NCI-H2196 treated with DMSO at 0.1 percent for 48 hours (cell line): ENCODE results near the gene SPATA32.

Experiments
- DNase-seq: peaks from one replicate; lab custom pipeline; 2025; ENCODE audit not compliant: unreplicated experiment; lab: John Stamatoyannopoulos, UW

Gene SPATA32

GRCh38 chr17:45294506-45294905 is 32.6 kb upstream of the SPATA32 start:
- peak; percentile 41 for DNase-seq

GRCh38 chr17:45293413-45294211 is 31.7 kb upstream of the SPATA32 start:
- peak; percentile 62 for DNase-seq

- DNase-seq: no peak
These were observed 31.0 kb upstream of the SPATA32 start for GRCh38 chr17:45292696-45293412.

- DNase-seq: no peak
These were observed 29.4 kb upstream of the SPATA32 start for GRCh38 chr17:45291171-45291805.

GRCh38 chr17:45290269-45290765 is 28.4 kb upstream of the SPATA32 start:
- DNase-seq: no peak

- peak; percentile 23 for DNase-seq
These were observed 27.7 kb upstream of the SPATA32 start for GRCh38 chr17:45289301-45290268.

- peak; percentile 44 for DNase-seq
These were observed 26.9 kb upstream of the SPATA32 start for GRCh38 chr17:45288825-45289224.

- peak; percentile 42 for DNase-seq
These were observed 25.9 kb upstream of the SPATA32 start for GRCh38 chr17:45287526-45288500.

- no peak for DNase-seq
These were observed 24.4 kb upstream of the SPATA32 start for GRCh38 chr17:45286286-45286685.

GRCh38 chr17:45284176-45285140 is 22.6 kb upstream of the SPATA32 start:
- no peak for DNase-seq

GRCh38 chr17:45283711-45284110 is 21.8 kb upstream of the SPATA32 start:
- DNase-seq: no peak

GRCh38 chr17:45282683-45283644 is 21.1 kb upstream of the SPATA32 start:
- peak; percentile 88 for DNase-seq

GRCh38 chr17:45279898-45280297 is 18.0 kb upstream of the SPATA32 start:
- DNase-seq: no peak

GRCh38 chr17:45277992-45278391 is 16.1 kb upstream of the SPATA32 start:
- no peak for DNase-seq

- DNase-seq: peak; percentile 73
These were observed 15.4 kb upstream of the SPATA32 start for GRCh38 chr17:45277216-45277849.

GRCh38 chr17:45276031-45276430 is 14.1 kb upstream of the SPATA32 start:
- DNase-seq: no peak

GRCh38 chr17:45274033-45274432 is 12.1 kb upstream of the SPATA32 start:
- DNase-seq: no peak
